Stomach (tissue), 4 donors: ENCODE results near the gene PTPN2.

Experiments
- CTCF ChIP-seq, 7 experiments: fragments of 450-650 bp in 4 of 7; fragments of 200-600 bp in 3 of 7; sonication (generic) in 3 of 7; IDR thresholded peaks; one replicate each; pipeline ENCODE4 v1.5.1; 2016 to 2019; ENCODE audit warnings: antibody characterized with exemption in 7 of 7, control low read depth in 2 of 7, mild to moderate bottlenecking in 1 of 7
- POLR2A ChIP-seq, 4 donors: fragments of 450-650 bp; IDR thresholded peaks; one replicate each; pipeline ENCODE4 v1.6.1; 2016; ENCODE audit warnings: antibody characterized with exemption in 4 of 4, control low read depth in 2 of 4, mild to moderate bottlenecking in 1 of 4, moderate library complexity in 1 of 4

- TF ChIP-seq CTCF (IDR thresholded peaks at IDR 0.05) (no peak), POLR2A (IDR thresholded peaks at IDR 0.05) (no peak)
These were observed 116.4 kb downstream of the PTPN2 start for GRCh38 chr18:12767580-12768155.
